SK-N-MC (cell line): ENCODE measurements around the gene IL1RN.

Experiments used
- EZH2 ChIP-seq: fragments of 200-600 bp; sonication (generic); IDR thresholded peaks from one replicate; pipeline ENCODE4 v1.6.1; 2017; ENCODE audit warnings: antibody characterized with exemption
- POLR2AphosphoS5 ChIP-seq: IDR thresholded peaks from 2 replicates; pipeline ENCODE4 v1.6.1; 2012; ENCODE audit warnings: mild to moderate bottlenecking, low read depth, low read length, borderline replicate concordance

- TF ChIP-seq EZH2 (no peak), POLR2AphosphoS5 (no peak)
Observed at GRCh38 chr2:113133704-113134598, 6.6 kb downstream of the IL1RN start.
